IMR-90 (cell line): ENCODE data around the gene TEAD1. TPM values are rescaled to one million over a fixed set of nuclear protein-coding genes. Genes with fewer than 3 reads are reported as not detected.
A peak's percentile ranks its signal among the peaks of the same experiment; 100 is the strongest.

Experiments used
- ATAC-seq: fragments of 200-7000 bp; cut with Tn5 transposase; 2 replicates; pipeline ENCODE4 v1.9.1; 2020; ENCODE audit warnings: low read depth, mild to moderate bottlenecking, moderate library complexity
- BruUV-seq: library from RNA; stranded (reverse); fragments of 400-500 nt; replicated peaks from 2 replicates; lab custom pipeline; 2021; lab: Mats Ljungman, UMichigan
- CTCF ChIA-PET: fragments of 300-600 bp; formaldehyde crosslinking; extraction: SDS; loops from one replicate; lab custom pipeline; 2021; ENCODE audit warnings: antibody characterized with exemption; lab: Yijun Ruan, JAX
- POLR2A ChIA-PET: fragments of 300-600 bp; sonication (Branson Sonifier 250); formaldehyde crosslinking; loops from one replicate; lab custom pipeline; 2022; ENCODE audit warnings: antibody characterized with exemption; ENCODE audit not compliant: unreplicated experiment; lab: Charles Lee
- DNase-seq: peaks from one replicate; pipeline ENCODE4 v3.0.0; 2013
- H2AFZ ChIP-seq: replicated peaks from 2 replicates; pipeline ENCODE3; 2013; ENCODE audit warnings: low read length, mild to moderate bottlenecking; ENCODE audit not compliant: poor library complexity
- H2AK5ac ChIP-seq: 2 replicates; pipeline ENCODE4 v1.6.1; 2013; ENCODE audit warnings: low read depth, low read length, inconsistent platforms
- H2AK9ac ChIP-seq: replicated peaks from 2 replicates; pipeline ENCODE3; 2013; ENCODE audit warnings: mild to moderate bottlenecking, low read depth, low read length, moderate library complexity; ENCODE audit not compliant: poor library complexity
- H2BK120ac ChIP-seq: 2 replicates; pipeline ENCODE4 v1.6.1; 2013; ENCODE audit warnings: low read depth, low read length, inconsistent platforms
- H2BK15ac ChIP-seq: 3 replicates; pipeline ENCODE4 v1.6.1; 2013; ENCODE audit warnings: low read depth, low read length, inconsistent platforms
- H2BK20ac ChIP-seq: 2 replicates; pipeline ENCODE4 v1.6.1; 2013; ENCODE audit warnings: low read depth, mild to moderate bottlenecking, inconsistent platforms, low read length, moderate library complexity
- H2BK5ac ChIP-seq: 2 replicates; pipeline ENCODE4 v1.6.1; 2013; ENCODE audit warnings: mild to moderate bottlenecking, low read depth, low read length, inconsistent platforms; ENCODE audit not compliant: poor library complexity, severe bottlenecking
- H3K14ac ChIP-seq: replicated peaks from 2 replicates; pipeline ENCODE4 v1.6.1; 2013; ENCODE audit warnings: low read depth, low read length, inconsistent platforms
- H3K18ac ChIP-seq: 2 replicates; pipeline ENCODE4 v1.6.1; 2013; ENCODE audit warnings: low read depth, low read length, control low read depth
- H3K23ac ChIP-seq: 2 replicates; pipeline ENCODE4 v1.6.1; 2013; ENCODE audit warnings: low read depth, low read length, inconsistent platforms
- H3K27ac ChIP-seq: 2 replicates; pipeline ENCODE4 v1.5.1; 2013; ENCODE audit warnings: mild to moderate bottlenecking, control low read depth, low read length; ENCODE audit not compliant: insufficient read depth
- H3K27me3 ChIP-seq: 2 replicates; pipeline ENCODE4 v1.6.1; 2013; ENCODE audit warnings: low read length; ENCODE audit not compliant: control insufficient read depth, insufficient read depth
- H3K36me3 ChIP-seq: 2 replicates; pipeline ENCODE4 v1.6.1; 2013; ENCODE audit warnings: low read length, mixed read lengths; ENCODE audit not compliant: control insufficient read depth, insufficient read depth
- H3K4ac ChIP-seq: 2 replicates; pipeline ENCODE4 v1.6.1; 2013; ENCODE audit warnings: low read depth, low read length, inconsistent platforms
- H3K4me1 ChIP-seq: 2 replicates; pipeline ENCODE4 v1.6.1; 2013; ENCODE audit warnings: low read length, mixed read lengths; ENCODE audit not compliant: control insufficient read depth, insufficient read depth
- H3K4me2 ChIP-seq: 2 replicates; pipeline ENCODE4 v1.6.1; 2013; ENCODE audit warnings: low read depth, mild to moderate bottlenecking, control low read depth, low read length, moderate library complexity
- H3K4me3 ChIP-seq: 2 replicates; pipeline ENCODE4 v1.5.1; 2013; ENCODE audit warnings: low read depth, mild to moderate bottlenecking, control low read depth, low read length, moderate library complexity; ENCODE audit not compliant: insufficient read depth
- H3K56ac ChIP-seq: 2 replicates; pipeline ENCODE4 v1.6.1; 2013; ENCODE audit warnings: low read length, inconsistent platforms; ENCODE audit not compliant: insufficient read depth; ENCODE audit errors: extremely low read depth
- H3K79me1 ChIP-seq, 2 experiments: 2 replicates each; pipeline ENCODE4 v1.6.1; 2013; ENCODE audit warnings: low read length in 2 of 2, inconsistent platforms in 1 of 2, low read depth in 1 of 2
- H3K9ac ChIP-seq: 2 replicates; pipeline ENCODE4 v1.6.1; 2013; ENCODE audit warnings: low read depth, low read length, control low read depth
- H3K9me1 ChIP-seq: 2 replicates; pipeline ENCODE4 v1.6.1; 2013; ENCODE audit warnings: low read length, inconsistent platforms; ENCODE audit not compliant: insufficient read depth
- H3K9me3 ChIP-seq: 2 replicates; pipeline ENCODE4 v1.6.1; 2013; ENCODE audit warnings: low read length; ENCODE audit not compliant: control insufficient read depth, insufficient read depth
- H4K20me1 ChIP-seq: 2 replicates; pipeline ENCODE4 v1.6.1; 2013; ENCODE audit warnings: low read length, inconsistent platforms; ENCODE audit not compliant: insufficient read depth
- H4K5ac ChIP-seq: 2 replicates; pipeline ENCODE4 v1.6.1; 2013; ENCODE audit warnings: mild to moderate bottlenecking, low read depth, low read length, control low read depth
- H4K8ac ChIP-seq, 2 experiments: 2 replicates each; pipeline ENCODE4 v1.6.1; 2013; ENCODE audit warnings: low read depth in 2 of 2, low read length in 2 of 2, control low read depth in 1 of 2, inconsistent platforms in 1 of 2
- H4K91ac ChIP-seq: 2 replicates; pipeline ENCODE4 v1.6.1; 2013; ENCODE audit warnings: low read depth, low read length, inconsistent platforms; ENCODE audit not compliant: insufficient read depth
- BHLHE40 ChIP-seq: fragments of 150-350 bp; IDR thresholded peaks from 2 replicates; pipeline ENCODE4 v1.6.1; 2016; ENCODE audit warnings: mild to moderate bottlenecking, low read depth, low read length
- CEBPB ChIP-seq: IDR thresholded peaks from 2 replicates; pipeline ENCODE4 v1.6.1; 2012; ENCODE audit warnings: low read depth, low read length, improper control_type of control experiment
- ELK1 ChIP-seq: fragments of 150-350 bp; IDR thresholded peaks from 2 replicates; pipeline ENCODE4 v1.6.1; 2016; ENCODE audit warnings: low read depth, mild to moderate bottlenecking, low read length, moderate library complexity, borderline replicate concordance
- FOS ChIP-seq: fragments of 150-350 bp; IDR thresholded peaks from 2 replicates; pipeline ENCODE4 v1.6.1; 2016; ENCODE audit warnings: low read depth, low read length
- MAFK ChIP-seq: IDR thresholded peaks from 2 replicates; pipeline ENCODE4 v1.6.1; 2012; ENCODE audit warnings: low read depth, low read length, improper control_type of control experiment
- MAZ ChIP-seq: IDR thresholded peaks from 2 replicates; pipeline ENCODE4 v1.6.1; 2012; ENCODE audit warnings: low read depth, mild to moderate bottlenecking, low read length, improper control_type of control experiment, moderate library complexity, borderline replicate concordance
- MXI1 ChIP-seq: IDR thresholded peaks from 2 replicates; pipeline ENCODE4 v1.6.1; 2012; ENCODE audit warnings: low read depth, mild to moderate bottlenecking, low read length, moderate library complexity, borderline replicate concordance
- NFE2L2 ChIP-seq: fragments of 150-350 bp; IDR thresholded peaks from 2 replicates; pipeline ENCODE4 v1.6.1; 2016; ENCODE audit warnings: low read depth, mild to moderate bottlenecking, low read length
- POLR2A ChIP-seq: IDR thresholded peaks from 2 replicates; pipeline ENCODE4 v1.6.1; 2012; ENCODE audit warnings: mild to moderate bottlenecking, low read depth, low read length
- RAD21 ChIP-seq: IDR thresholded peaks from 2 replicates; pipeline ENCODE4 v1.6.1; 2012; ENCODE audit warnings: low read length, improper control_type of control experiment
- RCOR1 ChIP-seq: IDR thresholded peaks from 2 replicates; pipeline ENCODE4 v1.6.1; 2012; ENCODE audit warnings: mild to moderate bottlenecking, low read length, improper control_type of control experiment; ENCODE audit not compliant: insufficient replicate concordance
- RFX5 ChIP-seq: IDR thresholded peaks from 2 replicates; pipeline ENCODE4 v1.8.0; 2012; ENCODE audit warnings: low read depth, mild to moderate bottlenecking, low read length, moderate library complexity
- USF2 ChIP-seq: fragments of 150-350 bp; IDR thresholded peaks from 2 replicates; pipeline ENCODE4 v1.6.1; 2017; ENCODE audit warnings: mild to moderate bottlenecking, antibody characterized with exemption, low read length, low read depth
- WGBS, 2 experiments: methylation state at CpG; one replicate each; pipeline versions ENCODE4 v1.1.5 to v1.1.7; 2013; ENCODE audit warnings: missing lambda C conversion rate in 2 of 2; ENCODE audit not compliant: insufficient read length in 1 of 2; ENCODE audit errors: extremely low coverage in 2 of 2; 5-methylcytosine and 5-hydroxymethylcytosine counted together
- dilution Hi-C: fragments of 300-500 bp; cut with HindIII; formaldehyde crosslinking; loops from one replicate; pipeline ENCODE4 v1.14.3; 2018; ENCODE audit warnings: low sequenced_read_pairs; ENCODE audit not compliant: unreplicated experiment
- in situ Hi-C: fragments of 300-500 bp; cut with MboI; formaldehyde crosslinking; loops from 3 replicates; pipeline ENCODE4 v1.14.3; 2019; ENCODE audit warnings: low sequenced_read_pairs, inconsistent platforms, mixed read lengths
- intact Hi-C: fragments of 100-400 bp; cut with micrococcal nuclease; formaldehyde crosslinking; loops from 2 replicates; pipeline ENCODE4 v1.10.0; 2022
- polyA plus RNA-seq, 3 experiments: library from polyadenylated mRNA; depleted of rRNA; stranded (reverse); fragments of >200 nt; gene quantifications; 2 replicates each; pipeline ENCODE4 v1.2.3, GENCODE V29; 2012; ENCODE audit warnings: low replicate concordance in 1 of 3
- total RNA-seq: library from RNA; depleted of rRNA; stranded (reverse); fragments of >200 nt; gene quantifications from 2 replicates; pipeline ENCODE4 v1.2.3, GENCODE V29; 2012
- TF ChIP-seq, protein P1 (sequence below): conservative IDR thresholded peaks from 2 replicates; pipeline ENCODE4 v1.5.1; 2012; ENCODE audit warnings: mild to moderate bottlenecking, low read depth, low read length, improper control_type of control experiment

Gene TEAD1
- total and polyA plus RNA-seq, 2 of the 4 experiments (the other 2 are of a cell fraction), result 51.8 to 69.2 TPM

DNA sequence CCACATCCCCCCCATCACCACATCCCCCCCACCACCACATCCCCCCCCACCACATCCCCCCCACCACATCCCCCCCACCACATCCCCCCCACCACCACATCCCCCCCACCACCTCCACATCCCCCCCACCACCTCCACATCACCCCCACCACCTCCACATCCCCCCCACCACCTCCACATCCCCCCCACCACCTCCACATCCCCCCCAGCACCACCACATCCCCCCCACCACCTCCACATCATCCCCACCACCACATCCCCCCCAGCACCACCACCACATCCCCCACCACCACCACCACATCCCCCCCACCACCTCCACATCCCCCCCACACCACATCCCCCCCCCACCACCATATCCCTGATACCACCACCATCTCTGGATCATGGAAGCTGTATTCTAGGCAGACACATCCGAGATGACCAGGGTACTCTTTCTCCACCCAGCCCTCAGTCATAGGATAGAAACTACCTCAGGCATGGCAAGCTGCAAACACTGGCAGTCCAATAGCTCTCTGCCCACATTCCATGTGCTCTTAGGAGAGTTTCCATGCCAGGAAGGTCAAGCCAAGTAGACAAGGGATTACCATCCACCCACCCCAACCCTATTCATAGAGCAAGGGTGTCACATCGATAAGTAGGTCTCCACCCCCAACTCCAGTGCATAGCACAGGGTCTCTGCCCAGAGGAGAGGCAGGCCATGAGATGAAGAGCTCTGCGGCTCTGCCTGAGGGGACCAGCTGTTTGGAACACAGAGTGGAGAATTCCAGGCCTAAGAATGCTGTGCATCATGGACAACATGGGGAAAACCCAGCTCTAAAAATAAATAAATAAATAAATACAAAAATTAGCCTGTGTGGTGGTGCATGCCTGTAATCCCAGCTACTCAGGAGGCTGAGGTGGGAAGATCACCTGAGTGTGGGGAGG is 33.0 kb upstream of the TEAD1 start:
- peak overlapping the region; percentile 26 for H2BK120ac ChIP-seq
- H3K18ac ChIP-seq, result no peak overlapping the region
- peak overlapping the region; percentile 68 for H2BK5ac ChIP-seq
- H3K27ac ChIP-seq, result no peak overlapping the region
- H2AK5ac ChIP-seq, result peak overlapping the region; percentile 36
- no peak overlapping the region for H3K56ac ChIP-seq
- H4K20me1 ChIP-seq, result no peaks in the 10 kb centered on the region
- no peaks in the 10 kb centered on the region for H3K79me1 ChIP-seq
- DNase-seq (no peak), ATAC-seq (no peak)
- H3K9me1 ChIP-seq, result peaks cover 10% of the 10 kb centered on the region
- H3K4ac ChIP-seq, result peak overlapping the region; percentile 63
- H3K4me3 ChIP-seq, result no peak overlapping the region
- intact Hi-C loops (no loop called here), dilution Hi-C loops (no loop called here), in situ Hi-C loops (no loop called here)
- WGBS, 2 experiments, result no CpG with 5 or more reads among the region's 3 CpGs
- peak overlapping the region; percentile 60; the same call in 2 of the 3 replicates for H2BK15ac ChIP-seq
- H3K4me1 ChIP-seq, result peaks cover 8% of the 10 kb centered on the region
- no peak overlapping the region for H3K23ac ChIP-seq
- no TSS peak for BruUV-seq
- H3K9ac ChIP-seq, result no peak overlapping the region
- H3K36me3 ChIP-seq, result no peaks in the 10 kb centered on the region
- peaks cover under 1% of the 10 kb centered on the region; the same call in 1 of the 2 replicates for H3K9me3 ChIP-seq
- no peak overlapping the region for H3K4me2 ChIP-seq
- no peaks in the 10 kb centered on the region for H3K27me3 ChIP-seq
- no peak overlapping the region for H4K5ac ChIP-seq
- CTCF ChIA-PET, result interaction anchor here (1.2 kb wide), 1 partner anchor 208 kb away, joined by 4 read pairs; no protein-coding TSS in a partner anchor
- H2AK9ac ChIP-seq, result peak overlapping the region; percentile 79
- H3K14ac ChIP-seq, result 0 out of 2 replicates have a peak overlapping the region, but pooled peaks have one; percentile 32
- H2AFZ ChIP-seq, result peak overlapping the region; percentile 76
- peak overlapping the region in 1 of 2 experiments; percentile 39; a peak in 1 of 4 replicates for H4K8ac ChIP-seq
- POLR2A ChIA-PET, result no interaction called here
- H2BK20ac ChIP-seq, result no peak overlapping the region
- peak overlapping the region; percentile 39; the same call in 1 of the 2 replicates for H4K91ac ChIP-seq
- TF ChIP-seq POLR2A, result no peak
- no peak for TF ChIP-seq RCOR1
- TF ChIP-seq, protein P1, sequence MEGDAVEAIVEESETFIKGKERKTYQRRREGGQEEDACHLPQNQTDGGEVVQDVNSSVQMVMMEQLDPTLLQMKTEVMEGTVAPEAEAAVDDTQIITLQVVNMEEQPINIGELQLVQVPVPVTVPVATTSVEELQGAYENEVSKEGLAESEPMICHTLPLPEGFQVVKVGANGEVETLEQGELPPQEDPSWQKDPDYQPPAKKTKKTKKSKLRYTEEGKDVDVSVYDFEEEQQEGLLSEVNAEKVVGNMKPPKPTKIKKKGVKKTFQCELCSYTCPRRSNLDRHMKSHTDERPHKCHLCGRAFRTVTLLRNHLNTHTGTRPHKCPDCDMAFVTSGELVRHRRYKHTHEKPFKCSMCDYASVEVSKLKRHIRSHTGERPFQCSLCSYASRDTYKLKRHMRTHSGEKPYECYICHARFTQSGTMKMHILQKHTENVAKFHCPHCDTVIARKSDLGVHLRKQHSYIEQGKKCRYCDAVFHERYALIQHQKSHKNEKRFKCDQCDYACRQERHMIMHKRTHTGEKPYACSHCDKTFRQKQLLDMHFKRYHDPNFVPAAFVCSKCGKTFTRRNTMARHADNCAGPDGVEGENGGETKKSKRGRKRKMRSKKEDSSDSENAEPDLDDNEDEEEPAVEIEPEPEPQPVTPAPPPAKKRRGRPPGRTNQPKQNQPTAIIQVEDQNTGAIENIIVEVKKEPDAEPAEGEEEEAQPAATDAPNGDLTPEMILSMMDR, result no peak
- no peak for TF ChIP-seq BHLHE40
- TF ChIP-seq ELK1, result no peak
- TF ChIP-seq CEBPB, result no peak
- no peak for TF ChIP-seq RFX5
- TF ChIP-seq MAZ, result no peak
- no peak for TF ChIP-seq FOS
- no peak for TF ChIP-seq MAFK
- TF ChIP-seq NFE2L2, result no peak
- TF ChIP-seq MXI1, result no peak
- TF ChIP-seq USF2, result no peak
- TF ChIP-seq RAD21, result no peak
